ENCODE data around the gene NPDC1.

- no peak for TF ChIP-seq CTCF (IDR thresholded peaks at IDR 0.05; ENCODE audit: low read length)
- no peak for TF ChIP-seq EZH2phosphoT487 (IDR thresholded peaks at IDR 0.05; ENCODE audit: low read length)
Observed at GRCh38 chr9:137009938-137010732, 35.8 kb downstream of the NPDC1 start.
